Measurements from ENCODE around the gene TMPRSS12.
A peak's percentile ranks its signal among the peaks of the same experiment; 100 is the strongest.
"Not testable (repeated sequence)": the region's sequence is repeated elsewhere in the genome, so short reads cannot be mapped to it uniquely, and the experiment has no call there.

Gene TMPRSS12

GRCh38 chr12:50926932-50927331, 84.2 kb downstream of the TMPRSS12 start:
- DNase-seq (ENCODE audit: low spot score), result not testable (repeated sequence)

GRCh38 chr12:50927356-50927755, 84.6 kb downstream of the TMPRSS12 start:
- DNase-seq (ENCODE audit: low spot score), result no peak

GRCh38 chr12:50927766-50928224, 85.1 kb downstream of the TMPRSS12 start:
- no peak for DNase-seq (ENCODE audit: low spot score)

- peak; percentile 17 for DNase-seq (ENCODE audit: low spot score)
Observed at GRCh38 chr12:50928392-50928791, 85.7 kb downstream of the TMPRSS12 start.

GRCh38 chr12:50929831-50930230, 87.1 kb downstream of the TMPRSS12 start:
- DNase-seq (ENCODE audit: low spot score), result no peak

- not testable (repeated sequence) for DNase-seq (ENCODE audit: low spot score)
Observed at GRCh38 chr12:50930477-50930876, 87.8 kb downstream of the TMPRSS12 start.

- no peak for DNase-seq (ENCODE audit: low spot score)
Observed at GRCh38 chr12:50932787-50933280, 90.1 kb downstream of the TMPRSS12 start.

GRCh38 chr12:50933459-50934124, 90.9 kb downstream of the TMPRSS12 start:
- DNase-seq (ENCODE audit: low spot score), result no peak

GRCh38 chr12:50934371-50934851, 91.7 kb downstream of the TMPRSS12 start:
- peak; percentile 38 for DNase-seq (ENCODE audit: low spot score)

GRCh38 chr12:50934981-50935807, 92.5 kb downstream of the TMPRSS12 start:
- no peak for DNase-seq (ENCODE audit: low spot score)

GRCh38 chr12:50936821-50937530, 94.2 kb downstream of the TMPRSS12 start:
- DNase-seq (ENCODE audit: low spot score), result no peak

All from globus pallidus (tissue), 1 donor.